CD4-positive, alpha-beta T cell treated with Interleukin-17A for 1 hour (primary cell): ENCODE results near the gene CST9L.

Experiments
- DNase-seq: peaks from one replicate; pipeline ENCODE4 v3.0.0-alpha.2; 2020

The CST9L gene

DNA sequence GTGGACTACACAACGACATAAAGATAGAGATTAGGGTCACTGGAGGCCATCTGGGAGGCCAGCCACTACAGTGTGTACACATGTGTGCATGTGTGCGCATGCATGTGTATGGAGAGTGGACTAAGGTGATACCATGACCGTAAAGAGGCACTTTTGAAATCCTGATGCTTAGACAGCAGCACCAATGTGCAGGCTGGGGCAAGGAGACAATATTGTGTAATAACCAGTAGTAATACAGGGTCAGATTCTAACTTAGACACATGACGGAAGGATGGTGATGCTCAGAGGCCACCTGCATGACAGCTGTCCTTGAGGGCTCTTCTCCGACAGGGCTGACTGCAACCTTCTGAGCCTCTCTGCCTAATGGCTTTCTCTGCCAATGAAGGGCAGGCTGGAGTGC lies 25.5 kb downstream of the CST9L start:
- no peak for DNase-seq

DNA sequence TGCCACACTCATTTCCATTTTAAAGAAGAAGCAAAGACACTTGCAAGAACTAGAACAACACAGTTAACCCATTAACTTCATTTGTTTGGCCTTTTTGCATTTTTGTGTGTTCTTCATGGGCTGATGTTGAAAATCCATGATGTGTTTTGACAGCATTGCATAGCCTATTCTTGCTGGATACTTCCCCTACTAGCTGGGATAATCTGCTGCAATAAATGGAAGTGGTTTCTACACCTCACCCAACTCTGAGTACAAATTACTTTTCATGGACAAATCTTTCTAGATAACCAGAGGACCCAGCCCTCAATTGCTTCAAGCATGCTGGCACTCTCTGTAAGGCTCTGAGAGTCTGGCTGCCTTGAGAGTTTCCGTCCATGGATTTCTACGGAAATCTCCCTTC lies 26.5 kb downstream of the CST9L start:
- DNase-seq: no peak

DNA sequence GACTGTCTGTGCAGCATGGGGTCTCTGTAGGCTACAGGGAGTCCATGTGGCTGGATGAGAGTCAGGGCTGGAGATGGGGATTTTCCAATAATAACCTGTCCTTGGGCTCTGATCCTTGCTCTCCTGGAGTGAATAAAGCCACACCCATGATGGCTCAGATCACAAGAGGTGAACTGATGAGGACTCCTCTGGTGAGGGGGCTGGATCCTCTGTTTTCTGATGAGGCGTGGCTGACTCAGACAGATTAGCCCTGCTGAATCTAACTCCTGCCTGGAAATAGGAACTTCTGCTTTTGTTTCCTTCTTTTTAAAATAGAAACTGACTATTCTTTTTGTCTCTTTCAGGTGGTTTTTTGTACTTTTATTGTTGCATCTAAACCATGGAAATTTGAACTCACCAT lies 27.0 kb downstream of the CST9L start:
- DNase-seq: no peak

DNA sequence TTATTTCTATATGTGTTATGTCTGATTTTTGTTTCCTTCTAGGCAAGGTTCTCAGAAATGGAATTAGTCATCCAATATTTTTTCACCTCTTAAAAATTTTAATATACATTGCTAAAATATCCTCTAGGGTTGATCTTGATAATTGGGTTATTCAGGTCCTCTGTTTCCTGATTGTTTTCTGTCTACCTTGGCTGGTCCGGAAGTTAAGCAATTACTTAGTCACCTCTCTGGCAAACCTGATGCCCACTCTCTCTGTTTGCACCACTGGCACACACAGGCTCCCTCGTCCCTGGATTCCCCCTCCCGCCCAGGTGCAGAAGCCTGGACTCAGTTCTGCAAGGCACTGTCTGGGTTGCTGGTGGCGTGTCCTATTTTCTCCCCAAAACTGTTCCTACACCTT lies 27.7 kb downstream of the CST9L start:
- DNase-seq: no peak

- no peak for DNase-seq
These were observed 31.3 kb downstream of the CST9L start for GRCh38 chr20:23537030-23537429.

- DNase-seq: no peak
These were observed 31.8 kb downstream of the CST9L start for GRCh38 chr20:23536328-23536974.

DNA sequence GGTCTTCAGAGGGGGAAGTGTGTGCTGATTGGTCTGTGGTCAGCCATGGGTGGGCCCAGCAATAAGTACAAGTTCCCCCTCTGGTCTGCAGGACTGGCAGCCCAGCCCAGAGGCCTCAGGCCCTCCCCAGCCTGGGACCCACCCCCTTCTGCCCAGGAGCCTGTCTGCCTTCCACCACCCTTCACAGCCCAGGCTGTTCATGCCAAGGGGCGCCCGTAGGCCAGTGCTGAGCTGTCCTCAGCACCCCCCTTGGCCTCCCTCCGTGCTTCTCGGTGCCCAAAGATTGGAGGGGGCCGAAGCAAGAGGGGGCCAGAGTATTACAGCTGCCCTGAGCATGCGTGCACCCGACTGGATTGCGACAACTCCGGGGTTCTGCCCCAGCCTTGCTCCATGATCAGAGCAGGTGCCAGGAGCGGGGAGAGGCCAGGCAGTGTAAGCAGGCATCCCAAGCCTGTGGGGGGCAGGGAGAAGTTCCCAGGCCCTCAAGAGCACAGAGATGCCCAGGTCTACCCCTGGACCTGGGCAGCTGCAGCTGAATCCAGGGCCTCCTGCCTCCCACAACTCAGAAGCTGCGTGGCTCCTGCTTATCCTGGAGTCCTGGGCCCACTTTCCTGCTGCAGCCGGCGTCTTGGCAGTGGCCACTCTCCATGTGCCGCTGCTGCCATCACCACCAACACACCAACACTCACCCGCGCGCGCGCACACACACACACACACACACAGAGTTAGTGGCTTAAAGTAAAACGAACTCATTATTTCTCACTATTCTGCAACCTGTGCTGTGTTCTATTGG lies 33.3 kb downstream of the CST9L start:
- DNase-seq: no peak

DNA sequence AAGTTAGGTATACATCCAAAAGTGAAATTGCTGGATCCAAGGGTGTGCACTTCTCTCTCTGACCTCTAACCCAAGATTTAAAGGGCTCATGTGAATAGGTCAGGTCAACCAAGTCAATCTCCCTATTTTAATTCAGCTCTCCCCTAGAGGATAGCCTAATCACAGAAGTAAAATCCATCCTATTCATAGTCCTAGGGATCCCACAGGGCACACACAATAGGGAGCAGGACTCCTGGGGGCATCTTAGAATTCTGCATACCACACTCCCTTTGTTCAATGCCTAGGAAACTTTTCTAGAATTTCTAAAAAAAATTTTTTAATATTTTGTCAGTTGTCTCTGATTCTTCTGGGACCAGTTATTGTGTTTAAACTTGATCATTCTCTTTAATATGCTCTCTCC lies 35.1 kb downstream of the CST9L start:
- DNase-seq: no peak

DNA sequence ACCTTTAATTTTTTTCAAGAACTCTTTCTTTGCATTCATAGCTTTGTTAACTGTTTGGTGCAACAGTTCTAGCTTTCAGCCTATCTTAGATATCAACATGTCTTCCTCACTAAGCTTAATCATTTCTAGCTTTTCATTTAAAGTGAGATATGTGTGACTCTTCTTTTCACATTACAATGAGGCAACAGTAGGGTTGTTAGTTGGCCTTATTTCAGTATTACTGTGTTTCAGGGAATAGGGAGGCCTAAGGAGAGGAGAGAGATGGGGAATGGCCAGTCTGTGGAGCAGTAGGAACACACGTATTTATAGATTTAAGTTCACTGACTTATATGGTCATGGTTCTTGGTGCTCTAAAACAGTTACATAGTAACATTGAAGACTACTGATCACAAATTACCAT lies 35.8 kb downstream of the CST9L start:
- no peak for DNase-seq

GRCh38 chr20:23530937-23531567 lies 37.2 kb downstream of the CST9L start:
- DNase-seq: no peak

- DNase-seq: no peak
These were observed 39.3 kb downstream of the CST9L start for GRCh38 chr20:23528867-23529431.

GRCh38 chr20:23526850-23527249 lies 41.4 kb downstream of the CST9L start:
- DNase-seq: no peak

DNA sequence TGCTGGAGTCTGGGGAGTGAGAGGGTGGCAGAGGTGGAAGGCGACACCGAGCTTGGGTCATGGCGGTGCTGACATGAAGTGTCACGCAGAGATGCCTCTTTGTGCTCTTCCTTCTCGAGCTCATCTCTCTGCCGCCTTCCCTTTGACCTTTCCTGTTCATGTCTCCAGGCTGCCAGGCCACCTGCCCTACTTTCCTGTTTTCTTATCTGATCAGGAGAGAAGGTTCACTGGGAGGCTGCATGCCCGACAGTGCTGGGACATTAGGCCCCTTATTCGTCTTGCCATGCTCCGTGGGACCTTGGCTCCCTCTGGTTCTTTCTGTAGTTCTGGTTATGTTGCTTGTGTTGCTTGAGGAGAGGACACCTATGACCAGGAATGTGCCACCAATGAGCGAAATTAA lies 44.1 kb downstream of the CST9L start:
- DNase-seq: no peak

GRCh38 chr20:23520185-23520584 lies 48.1 kb downstream of the CST9L start:
- DNase-seq: no peak

DNA sequence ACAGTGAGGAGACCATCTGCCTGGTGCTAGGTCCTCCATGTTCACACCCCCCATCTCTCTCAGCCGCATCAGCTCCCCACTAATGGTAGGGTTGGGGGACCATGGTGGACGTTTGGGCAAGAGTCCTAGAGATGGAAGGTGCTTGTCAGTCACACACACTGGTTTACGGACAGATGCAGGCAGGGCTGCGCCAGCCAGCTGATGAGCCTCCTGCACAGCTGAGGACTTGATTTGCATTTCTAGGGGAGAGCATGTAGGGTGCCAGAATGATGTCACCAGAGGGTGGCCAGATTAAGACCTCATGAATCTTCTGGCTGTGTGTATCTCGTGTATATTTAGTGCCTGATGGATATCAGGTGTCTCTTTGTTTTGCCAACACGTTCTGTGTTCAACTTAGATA lies 48.7 kb downstream of the CST9L start:
- DNase-seq: no peak

GRCh38 chr20:23517719-23518118 lies 50.6 kb downstream of the CST9L start:
- DNase-seq: no peak

GRCh38 chr20:23515250-23515939 lies 52.9 kb downstream of the CST9L start:
- DNase-seq: no peak

DNA sequence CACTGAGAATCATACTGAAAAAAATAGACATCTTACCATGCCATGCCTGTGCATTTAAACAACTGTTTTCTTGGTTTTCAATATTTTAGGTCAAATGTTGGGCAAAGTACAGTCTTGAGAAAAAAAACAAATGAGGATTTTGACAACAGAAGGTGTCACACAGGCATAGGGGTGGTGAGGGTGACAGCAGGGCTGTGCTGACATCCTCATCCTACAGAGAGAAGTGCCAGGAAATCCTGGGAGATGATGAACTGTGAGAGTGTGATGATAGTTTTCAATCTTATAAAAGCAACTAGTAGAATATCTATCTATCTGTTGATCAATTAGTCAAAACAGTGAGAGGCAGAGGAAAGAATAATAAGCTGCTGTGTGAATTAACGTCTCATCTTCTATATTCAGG lies 53.4 kb downstream of the CST9L start:
- DNase-seq: no peak
